HG03521 (cell line): Measurements from ENCODE around the gene ITPR3.
A peak's percentile ranks its signal among the peaks of the same experiment; 100 is the strongest.

ENCODE experiments used
- ATAC-seq: cut with Tn5 transposase; IDR thresholded peaks from one replicate; pipeline ENCODE4 v1.9.1; 2021; ENCODE audit warnings: mild to moderate bottlenecking, moderate library complexity; ENCODE audit not compliant: unreplicated experiment

Gene ITPR3

GRCh38 chr6:33633462-33634158 lies 12.5 kb downstream of the ITPR3 start:
- peak; percentile 66 for ATAC-seq

GRCh38 chr6:33634161-33634727 lies 13.1 kb downstream of the ITPR3 start:
- ATAC-seq = no peak

GRCh38 chr6:33634946-33635345 lies 13.8 kb downstream of the ITPR3 start:
- ATAC-seq = no peak

GRCh38 chr6:33636655-33637054 lies 15.5 kb downstream of the ITPR3 start:
- ATAC-seq = no peak

GRCh38 chr6:33638556-33638955 lies 17.4 kb downstream of the ITPR3 start:
- ATAC-seq = no peak

- ATAC-seq = no peak
These were observed 18.4 kb downstream of the ITPR3 start for GRCh38 chr6:33639559-33639958.

GRCh38 chr6:33640361-33640760 lies 19.2 kb downstream of the ITPR3 start:
- ATAC-seq = no peak

- ATAC-seq = no peak
These were observed 20.0 kb downstream of the ITPR3 start for GRCh38 chr6:33641144-33641543.

GRCh38 chr6:33641602-33642001 lies 20.5 kb downstream of the ITPR3 start:
- no peak for ATAC-seq

- no peak for ATAC-seq
These were observed 21.8 kb downstream of the ITPR3 start for GRCh38 chr6:33642897-33643296.

GRCh38 chr6:33651403-33651802 lies 30.3 kb downstream of the ITPR3 start:
- ATAC-seq = no peak

GRCh38 chr6:33652002-33652401 lies 30.9 kb downstream of the ITPR3 start:
- ATAC-seq = no peak

GRCh38 chr6:33654831-33655554 lies 33.9 kb downstream of the ITPR3 start:
- no peak for ATAC-seq

- no peak for ATAC-seq
These were observed 35.7 kb downstream of the ITPR3 start for GRCh38 chr6:33656844-33657243.

- no peak for ATAC-seq
These were observed 38.0 kb downstream of the ITPR3 start for GRCh38 chr6:33658982-33659689.

- ATAC-seq = no peak
These were observed 38.9 kb downstream of the ITPR3 start for GRCh38 chr6:33659986-33660385.

GRCh38 chr6:33661106-33661838 lies 40.1 kb downstream of the ITPR3 start:
- no peak for ATAC-seq

GRCh38 chr6:33662318-33662717 lies 41.2 kb downstream of the ITPR3 start:
- no peak for ATAC-seq

- no peak for ATAC-seq
These were observed 41.9 kb downstream of the ITPR3 start for GRCh38 chr6:33663028-33663427.

GRCh38 chr6:33663727-33664449 lies 42.8 kb downstream of the ITPR3 start:
- ATAC-seq = no peak
